Glomerular endothelial cell (primary cell): ENCODE results near the gene DPM2. TPM values are rescaled to one million over a fixed set of nuclear protein-coding genes. Genes with fewer than 3 reads are reported as not detected.

Experiments
- DNase-seq: peaks from one replicate; pipeline ENCODE4 v3.0.0-alpha.2; 2011; ENCODE audit warnings: low read depth, low spot score; ENCODE audit errors: extremely low read depth
- total RNA-seq: library from RNA; depleted of rRNA; stranded (reverse); fragments of >200 nt; gene quantifications from 2 replicates; pipeline ENCODE4 v1.2.3, GENCODE V29; 2015

DPM2 gene
- total RNA-seq: 19.7 and 28.6 TPM in 2 replicates

DNA sequence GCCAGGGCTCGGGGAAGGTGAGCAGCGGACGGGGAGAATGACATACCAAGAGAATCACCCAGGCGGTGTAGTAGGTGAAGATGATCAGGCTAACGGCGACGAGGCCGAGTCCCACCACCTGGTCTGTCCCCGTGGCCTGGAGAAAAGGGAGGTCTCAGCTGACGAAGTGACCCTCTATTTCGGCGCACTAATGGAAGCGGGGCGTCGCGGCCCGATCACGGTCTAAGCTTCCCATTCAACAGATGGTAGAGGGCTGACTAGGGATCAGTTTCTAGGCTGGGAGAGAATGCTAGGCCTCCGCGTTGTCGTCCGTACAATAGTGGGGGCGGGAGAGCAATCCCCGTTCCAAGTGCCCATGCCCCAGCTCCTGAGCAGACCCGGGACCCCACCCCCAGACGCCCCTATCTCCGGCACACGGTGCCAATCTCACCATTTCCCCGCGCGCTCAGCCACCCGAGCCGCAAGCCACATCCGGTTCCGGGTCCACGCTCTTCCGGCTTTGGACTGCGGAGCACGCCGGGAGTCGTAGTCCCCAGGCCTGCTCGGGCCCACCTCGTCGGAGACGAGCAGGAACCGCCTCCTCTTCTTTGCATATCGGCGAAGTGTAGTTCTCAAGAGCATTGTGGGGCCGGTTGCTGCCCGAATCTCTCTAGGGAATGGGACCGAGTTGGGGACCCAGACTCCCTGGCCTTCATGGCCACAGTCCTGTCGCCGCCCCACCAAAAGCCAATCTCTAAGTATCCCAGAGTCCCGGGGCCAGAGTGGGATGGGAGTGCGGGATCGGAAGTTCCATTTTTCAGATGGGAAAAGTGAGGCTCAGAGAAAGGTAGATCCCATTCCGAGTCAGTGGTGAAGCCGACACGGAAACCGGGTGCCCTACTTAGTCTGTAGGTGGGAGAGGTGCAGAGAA lies at the start of gene DPM2:
TSS of gene DPM2 (minus strand) at position 467 of the 910 bp plus-strand sequence. CDS start at position 433, 34 bp downstream.
- no peak for DNase-seq

- no peak for DNase-seq
These were observed 49.5 kb upstream of the DPM2 start for GRCh38 chr9:127987103-127987614.

GRCh38 chr9:127985011-127985410 lies 47.4 kb upstream of the DPM2 start:
- DNase-seq: no peak

DNA sequence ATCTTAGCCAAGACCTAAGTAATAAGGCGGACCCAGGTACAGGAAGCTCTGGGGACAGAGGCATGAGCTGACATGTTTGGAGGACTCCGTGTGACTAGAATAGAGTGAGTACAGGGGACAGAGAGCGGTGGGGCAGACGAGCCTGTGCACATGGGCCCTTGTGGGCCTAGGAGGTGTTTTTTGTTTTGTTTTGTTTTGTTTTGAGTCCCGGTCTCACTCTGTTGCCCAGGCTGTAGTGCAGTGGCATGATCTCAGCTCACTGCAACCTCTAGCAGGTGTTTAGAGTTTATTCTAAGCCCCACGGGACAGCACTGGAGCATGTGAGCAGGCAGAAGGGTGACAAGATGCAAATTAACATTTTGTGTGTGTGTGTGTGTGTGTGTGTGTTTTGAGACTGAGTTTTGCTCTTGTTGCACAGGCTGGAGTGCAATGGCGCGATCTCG lies 46.2 kb upstream of the DPM2 start:
- no peak for DNase-seq

- no peak for DNase-seq
These were observed 45.3 kb upstream of the DPM2 start for GRCh38 chr9:127982912-127983311.

DNA sequence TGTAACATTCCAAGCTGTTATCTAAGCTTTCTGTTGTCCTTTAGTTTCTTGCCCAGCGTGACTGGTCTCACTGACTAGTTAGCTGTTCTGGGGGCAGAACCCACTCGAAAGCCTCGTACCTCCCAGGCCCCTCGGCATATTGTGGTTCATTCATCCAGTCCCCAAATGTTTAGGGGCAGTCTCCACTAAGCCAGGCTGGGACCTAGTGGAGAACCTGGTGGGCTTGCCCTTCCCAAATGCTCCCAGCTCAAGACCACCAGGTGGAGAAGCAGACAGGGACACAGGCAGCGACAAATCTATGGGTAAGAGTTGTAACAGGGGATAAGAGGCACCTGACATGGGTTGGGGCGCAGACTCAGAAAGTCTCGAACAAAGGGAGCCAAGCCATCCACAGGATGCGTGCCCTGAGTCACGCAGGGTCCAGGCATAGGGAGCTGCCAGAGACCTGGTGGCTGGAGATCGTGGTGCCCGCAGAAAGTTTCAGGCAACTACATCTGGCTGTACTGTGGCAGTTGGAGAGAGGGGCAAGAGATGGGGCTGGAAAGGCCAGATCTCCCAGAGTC lies 44.0 kb upstream of the DPM2 start:
- DNase-seq: no peak

DNA sequence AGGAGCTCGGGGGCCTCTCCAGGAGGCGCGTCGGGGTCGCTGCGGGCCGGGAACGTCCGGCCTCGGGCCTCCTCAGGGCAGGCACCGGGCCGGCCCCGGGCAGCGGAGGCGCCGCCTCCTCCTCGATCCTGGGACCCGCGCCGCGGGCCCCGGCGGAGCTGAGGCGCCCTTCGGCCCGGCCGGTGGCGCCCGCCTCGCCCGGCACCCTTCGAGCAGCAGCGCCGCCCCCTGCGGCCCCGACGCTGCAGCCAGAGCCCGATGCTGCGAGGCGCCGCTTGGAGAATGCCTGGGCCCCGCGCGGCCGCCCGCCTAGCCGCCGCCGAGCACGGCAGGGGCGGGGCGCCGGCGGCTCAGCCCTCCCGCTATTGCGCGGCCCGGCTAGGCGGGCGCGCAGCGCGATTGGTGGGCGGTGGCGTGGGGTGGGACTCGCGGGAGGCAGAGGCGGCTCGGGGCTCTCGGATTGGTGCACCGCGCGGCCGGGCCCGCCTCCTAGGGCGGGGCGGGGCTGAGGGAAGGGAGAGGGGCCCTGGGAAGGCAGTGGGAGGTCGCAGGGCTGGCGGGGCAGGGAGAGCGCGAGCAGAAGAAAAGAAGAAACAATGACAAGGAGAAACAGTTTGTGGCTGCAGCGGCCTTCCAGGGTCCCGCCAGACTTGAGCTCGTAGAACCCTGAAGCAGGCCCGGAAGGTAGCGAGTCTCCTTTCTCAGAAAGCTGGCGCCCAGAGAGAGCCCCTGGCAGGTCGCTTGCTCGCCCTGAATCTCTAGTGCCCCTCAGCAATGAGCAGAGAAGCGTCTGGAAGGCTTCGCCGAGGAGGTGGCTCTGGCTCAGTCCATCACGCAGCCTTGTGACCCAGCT lies 43.3 kb upstream of the DPM2 start, which contains the start of gene EEIG1:
TSS of gene EEIG1 (minus strand) at position 284 of the 853 bp plus-strand sequence. CDS start 852 bp downstream, outside the sequence.
- DNase-seq: no peak

DNA sequence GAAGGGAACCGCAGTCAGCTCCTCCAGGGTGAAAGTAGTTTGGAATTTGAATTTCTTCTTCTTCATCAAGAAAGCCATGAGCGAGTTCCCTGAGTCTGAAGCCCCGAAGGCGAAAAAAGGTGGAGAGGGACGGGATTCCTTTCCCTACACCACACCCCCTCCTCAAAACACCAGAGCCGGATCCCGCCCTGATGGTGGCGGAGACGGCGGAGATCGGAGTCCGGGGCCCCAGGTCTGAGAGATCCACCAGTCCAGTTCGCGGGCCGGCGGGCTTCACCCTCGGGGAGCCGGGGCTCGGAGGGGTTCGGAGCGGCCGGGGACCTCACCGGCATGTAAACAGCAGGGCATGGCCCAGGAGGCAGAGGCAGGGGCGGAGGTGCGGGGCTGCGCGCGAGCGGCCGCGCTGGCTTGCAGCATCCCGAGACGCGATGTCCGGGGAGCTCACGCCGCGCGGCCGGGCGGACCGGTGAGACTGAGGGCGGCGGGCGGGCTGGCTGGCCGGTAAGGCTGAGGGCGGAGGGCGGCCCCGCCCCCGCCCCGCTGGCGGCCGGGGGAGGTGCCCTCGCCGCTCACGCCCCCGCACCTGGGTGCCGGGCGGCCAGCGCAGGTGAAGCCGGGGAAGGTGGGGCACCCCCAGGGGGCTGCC lies 42.5 kb upstream of the DPM2 start:
- no peak for DNase-seq

- DNase-seq: no peak
These were observed 41.8 kb upstream of the DPM2 start for GRCh38 chr9:127979333-127980059.

GRCh38 chr9:127979015-127979332 lies 41.3 kb upstream of the DPM2 start:
- DNase-seq: no peak

DNA sequence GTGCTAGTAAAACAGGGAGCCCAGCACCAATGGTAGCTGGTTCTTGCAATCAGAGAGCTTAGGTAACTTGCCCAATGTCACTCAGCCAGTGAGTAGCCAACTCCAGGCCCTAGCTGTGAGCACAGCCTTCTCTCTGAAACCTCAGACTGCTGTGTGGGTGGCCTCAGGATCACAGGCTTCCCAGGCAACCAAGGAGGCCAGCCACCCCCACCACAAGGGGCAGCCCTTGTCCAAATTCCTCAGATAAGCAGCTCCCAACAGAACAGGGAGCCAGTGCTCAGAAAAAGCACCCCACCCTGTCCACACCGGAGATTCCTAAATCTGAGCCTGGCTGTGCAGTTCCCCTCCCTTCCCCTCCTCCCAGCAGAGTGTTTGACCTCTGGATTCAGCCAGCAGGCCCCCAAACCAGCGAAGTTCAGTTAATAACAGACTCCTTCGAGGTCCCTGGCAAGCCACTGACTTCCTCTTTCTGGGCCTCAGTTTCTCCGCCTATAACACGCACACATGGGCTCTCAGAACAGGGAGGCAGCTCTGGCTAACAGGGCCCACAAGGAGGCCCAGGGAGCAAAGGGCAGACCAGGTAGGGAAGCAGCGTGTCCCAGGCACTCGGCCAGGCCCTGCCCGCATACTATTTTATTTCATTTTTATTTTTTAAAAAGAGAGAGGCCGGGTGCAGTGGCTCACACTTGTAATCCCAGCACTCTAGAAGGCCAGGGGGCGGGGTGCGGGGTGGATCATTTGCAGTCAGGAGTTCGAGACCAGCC lies 40.4 kb upstream of the DPM2 start:
- no peak for DNase-seq

GRCh38 chr9:127977009-127977883 lies 39.6 kb upstream of the DPM2 start:
- DNase-seq: no peak

DNA sequence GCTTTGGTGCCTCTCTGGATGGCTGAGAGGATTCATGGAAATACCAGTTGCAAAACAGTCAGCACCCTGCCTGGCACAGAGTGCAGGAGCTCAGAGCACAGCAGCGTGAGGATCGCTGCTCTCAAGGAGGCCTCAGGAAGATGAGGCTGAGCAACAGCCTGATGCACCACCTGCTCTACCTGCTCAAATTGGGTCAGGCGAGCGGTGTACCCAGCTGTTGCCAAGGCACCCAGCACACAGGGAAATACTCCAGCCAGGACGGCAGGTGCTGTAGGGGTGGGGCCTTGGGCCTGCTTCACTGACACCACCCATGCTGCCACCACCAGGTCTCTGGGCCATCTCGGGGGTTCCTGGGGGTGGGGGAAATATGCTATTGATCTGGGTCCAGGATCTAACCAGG lies 38.8 kb upstream of the DPM2 start:
- DNase-seq: no peak

GRCh38 chr9:127975376-127976315 lies 38.0 kb upstream of the DPM2 start:
- no peak for DNase-seq

DNA sequence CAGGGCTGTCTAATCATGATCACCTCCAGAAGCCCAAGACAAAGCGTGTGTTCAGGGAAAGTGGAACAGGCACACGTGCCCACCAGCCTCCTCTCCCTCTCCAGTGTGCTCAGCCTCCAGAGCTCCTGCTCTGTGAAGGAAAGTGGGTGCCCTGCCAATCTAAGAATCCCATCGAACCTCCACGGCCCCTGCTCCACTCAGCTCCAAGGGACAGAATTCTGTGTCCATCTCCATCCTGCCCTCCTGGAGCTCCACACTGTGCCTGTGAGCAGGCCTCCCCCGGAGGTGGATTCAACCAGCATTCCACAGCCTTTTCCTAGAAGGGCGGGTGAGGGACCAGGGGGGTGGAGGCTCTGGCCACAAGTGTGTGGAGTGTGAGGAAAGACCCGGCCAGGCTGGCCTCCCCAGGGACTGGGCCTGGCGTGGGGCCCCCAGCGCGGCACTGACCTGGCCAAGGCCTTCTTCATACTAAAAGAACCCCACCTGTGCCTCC lies 37.2 kb upstream of the DPM2 start:
- DNase-seq: no peak

DNA sequence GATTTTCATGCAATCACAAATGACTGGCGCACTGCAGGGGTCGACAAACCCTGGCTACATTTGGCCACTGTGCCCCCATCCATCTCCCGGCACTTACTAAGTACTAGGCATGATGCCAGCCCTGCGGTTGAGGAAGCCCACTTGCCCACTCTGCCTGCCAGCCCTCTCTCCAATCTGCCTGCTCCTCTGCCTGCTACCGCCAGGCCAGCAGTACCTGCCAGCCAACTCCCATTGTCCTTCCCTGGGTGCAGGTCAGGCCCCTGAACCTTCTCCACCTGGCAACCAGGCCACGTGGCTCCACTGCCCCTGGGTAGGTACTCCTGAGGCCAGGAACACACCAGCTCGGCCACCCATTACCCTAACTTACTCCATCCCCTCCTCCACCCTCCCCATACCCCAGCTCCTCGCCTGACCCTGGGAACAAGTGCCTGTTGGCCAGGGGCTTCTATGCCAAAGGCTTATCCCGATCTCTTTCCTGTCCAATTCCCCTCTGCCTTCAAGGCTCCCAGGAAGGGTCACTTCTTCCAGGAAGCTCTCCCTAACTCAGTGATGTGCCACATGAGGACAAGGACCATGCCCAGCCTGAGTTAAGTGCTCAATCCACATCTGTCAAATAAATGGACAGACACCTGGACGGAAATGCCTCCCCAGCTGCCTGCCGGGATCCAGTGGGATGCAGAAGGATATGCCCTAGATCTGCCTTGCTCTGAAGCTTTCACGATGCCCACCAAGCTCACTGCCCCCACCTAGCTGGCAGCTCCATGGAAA lies 36.5 kb upstream of the DPM2 start:
- no peak for DNase-seq
